ENCODE data around the gene FTH1.
A peak's percentile ranks its signal among the peaks of the same experiment; 100 is the strongest.

DNA sequence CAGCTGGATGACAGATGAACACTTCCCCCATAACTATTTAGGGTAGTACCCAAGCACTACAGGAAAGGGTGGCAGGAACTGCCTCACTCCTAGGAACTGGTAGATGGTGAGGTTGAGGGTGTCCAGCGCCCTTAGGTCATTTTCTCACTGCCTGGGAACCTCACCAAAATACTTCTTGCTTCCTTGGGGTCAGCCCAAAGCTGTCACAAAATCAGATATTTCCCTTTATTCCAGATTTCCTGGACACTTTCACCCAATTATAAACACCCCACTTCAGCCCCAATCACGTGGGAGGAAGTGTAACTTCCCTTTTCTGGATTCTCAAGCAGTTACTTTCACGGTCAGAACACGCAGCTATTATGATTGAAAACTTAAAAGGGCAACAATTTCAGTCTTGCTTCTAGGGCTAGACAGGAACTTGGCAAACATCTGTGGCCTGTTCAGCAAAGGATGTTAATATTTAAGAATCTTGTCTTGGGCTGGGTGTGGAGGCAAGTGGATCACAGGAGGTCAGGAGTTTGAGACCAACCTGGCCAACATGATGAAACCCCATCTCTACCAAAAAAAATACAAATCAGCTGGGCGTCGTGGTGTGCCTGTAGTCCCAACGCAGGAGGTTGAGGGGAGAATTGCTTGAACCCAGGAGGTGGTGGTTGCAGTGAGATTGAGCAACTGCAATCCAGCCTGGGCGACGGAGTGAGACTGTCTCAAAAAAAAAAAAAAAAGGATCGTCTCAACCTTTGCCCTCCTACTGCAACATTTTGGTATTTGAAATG, 4.0 kb downstream of the FTH1 start:
- TF ChIP-seq POLR2A (IDR thresholded peaks at IDR 0.05; ENCODE audit: low read length) (peak; percentile 89), GATA1 (IDR thresholded peaks at IDR 0.05; ENCODE audit: low read depth, low read length) (no peak)
